Smooth muscle cell (in vitro differentiated cells): Measurements from ENCODE around the gene APCDD1L. TPM values are rescaled to one million over a fixed set of nuclear protein-coding genes. Genes with fewer than 3 reads are reported as not detected.
"Not testable (repeated sequence)": the region's sequence is repeated elsewhere in the genome, so short reads cannot be mapped to it uniquely, and the experiment has no call there.

ENCODE experiments used
- DNase-seq: peaks from one replicate; lab custom pipeline; 2025; ENCODE audit not compliant: unreplicated experiment; lab: John Stamatoyannopoulos, UW
- H2AFZ ChIP-seq: fragments of 200-600 bp; sonication (generic); 2 replicates; pipeline ENCODE4 v1.6.0; 2016; ENCODE audit warnings: antibody characterized with exemption, low read depth, mild to moderate bottlenecking
- H3F3A ChIP-seq: fragments of 200-600 bp; sonication (generic); 2 replicates; pipeline ENCODE4 v1.6.0; 2017; ENCODE audit warnings: antibody characterized with exemption, low read depth
- H3K27ac ChIP-seq: fragments of 200-600 bp; sonication (generic); 2 replicates; pipeline ENCODE4 v1.5.1; 2016; ENCODE audit warnings: low read depth, mild to moderate bottlenecking
- H3K27me3 ChIP-seq: fragments of 200-600 bp; sonication (generic); 2 replicates; pipeline ENCODE4 v1.6.1; 2016; ENCODE audit warnings: low read depth, mild to moderate bottlenecking
- H3K36me3 ChIP-seq: fragments of 200-600 bp; sonication (generic); 2 replicates; pipeline ENCODE4 v1.5.1; 2016; ENCODE audit warnings: low read depth
- H3K4me1 ChIP-seq: fragments of 200-600 bp; sonication (generic); 2 replicates; pipeline ENCODE4 v1.5.1; 2016; ENCODE audit warnings: low read depth
- H3K4me2 ChIP-seq: fragments of 200-600 bp; sonication (generic); 2 replicates; pipeline ENCODE4 v1.6.0; 2016; ENCODE audit warnings: mild to moderate bottlenecking
- H3K4me3 ChIP-seq: fragments of 200-600 bp; sonication (generic); 2 replicates; pipeline ENCODE4 v1.5.1; 2016; ENCODE audit warnings: mild to moderate bottlenecking
- H3K79me2 ChIP-seq: fragments of 200-600 bp; sonication (generic); 2 replicates; pipeline ENCODE4 v1.6.0; 2016; ENCODE audit warnings: low read depth, mild to moderate bottlenecking
- H3K9ac ChIP-seq: fragments of 200-600 bp; sonication (generic); 2 replicates; pipeline ENCODE4 v1.6.0; 2016; ENCODE audit warnings: low read depth
- H3K9me3 ChIP-seq: fragments of 200-600 bp; sonication (generic); replicated peaks from 2 replicates; pipeline ENCODE4 v1.5.1; 2016; ENCODE audit warnings: low read depth
- H4K20me1 ChIP-seq: fragments of 200-600 bp; sonication (generic); 2 replicates; pipeline ENCODE4 v1.6.0; 2016; ENCODE audit warnings: low read depth
- WGBS: methylation state at CpG from one replicate; pipeline ENCODE4 v1.1.7; 2016; ENCODE audit warnings: low lambda C conversion rate; 5-methylcytosine and 5-hydroxymethylcytosine counted together
- polyA plus RNA-seq: library from polyadenylated mRNA; unstranded; fragments of >200 nt; fragmentation: Nextera tagmentation; extraction: Ambion mirVana; gene quantifications from 2 replicates; pipeline ENCODE4 v1.2.1, GENCODE V29; 2016
- total RNA-seq: library from RNA; depleted of rRNA; stranded (reverse); fragments of >200 nt; gene quantifications from 2 replicates; pipeline ENCODE4 v1.2.3, GENCODE V29; 2014
- TF ChIP-seq, protein P1 (sequence below): fragments of 200-600 bp; sonication (generic); IDR thresholded peaks from 2 replicates; pipeline ENCODE4 v1.5.1; 2017; ENCODE audit warnings: borderline replicate concordance, mild to moderate bottlenecking, antibody characterized with exemption; ENCODE audit not compliant: insufficient read depth, poor library complexity, severe bottlenecking

Gene APCDD1L
- total and polyA plus RNA-seq, 2 experiments from 2014 or later = 9.4 to 18.3 TPM

DNA sequence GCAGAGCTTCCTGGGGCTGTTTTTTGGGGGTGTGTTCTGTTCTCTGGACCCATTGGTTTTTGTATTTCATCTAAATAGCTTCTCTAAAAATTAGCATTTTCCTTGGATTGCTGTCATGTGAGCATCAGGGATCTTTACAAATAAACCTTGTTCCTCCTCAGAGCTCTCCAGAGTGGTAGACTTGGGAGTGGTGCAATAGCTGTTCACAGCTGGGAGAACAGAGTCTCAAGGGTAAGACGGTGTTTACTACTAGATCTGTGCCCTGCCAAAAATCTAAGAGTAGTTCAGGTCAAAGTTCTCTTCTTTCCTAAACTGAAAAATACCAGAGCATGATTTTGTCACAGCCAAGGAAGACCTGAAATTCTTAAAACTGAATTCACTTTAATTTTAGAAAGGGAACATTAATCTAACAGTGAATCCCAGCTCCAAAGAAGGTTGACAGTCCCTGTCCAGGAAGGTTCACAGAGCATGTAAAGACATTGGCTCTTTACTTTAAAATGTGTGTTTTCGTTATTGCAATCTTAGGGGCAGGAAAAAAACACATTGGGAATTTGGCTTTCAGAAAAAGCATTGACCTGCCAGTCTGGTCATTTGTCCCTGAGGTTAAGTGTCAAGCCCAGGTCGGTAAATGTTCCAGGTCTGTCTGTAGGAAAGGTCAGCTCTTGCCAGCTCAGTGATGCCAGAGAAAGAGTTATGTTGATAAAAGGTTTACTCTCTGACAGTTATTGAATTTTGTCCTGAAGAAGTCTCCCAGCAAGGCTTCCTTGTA is 82.8 kb downstream of the APCDD1L start:
- 96% methylated on average over 3 of the region's 3 CpGs for WGBS
- Histone ChIP-seq H3K4me1 (no peaks in the 10 kb centered on the region), H3K27ac (no peak overlapping the region)

DNA sequence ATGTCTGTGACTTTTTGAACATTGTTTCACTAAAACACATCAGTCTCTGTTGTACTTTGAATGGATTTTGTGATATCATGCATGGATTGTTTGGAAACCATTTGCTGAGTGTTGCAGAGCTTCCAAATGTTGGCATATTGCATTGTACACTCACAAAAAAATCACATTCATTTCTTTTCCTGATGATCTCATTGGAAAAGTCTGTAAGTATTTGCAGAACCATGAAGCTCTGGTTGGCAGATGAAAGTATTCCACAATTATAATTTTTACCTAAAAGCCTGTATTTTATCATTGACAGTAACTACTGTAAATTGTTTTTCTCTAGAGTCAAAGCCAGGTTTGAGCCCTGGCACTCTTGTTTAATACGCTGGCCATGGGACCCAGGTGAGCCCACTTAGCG is 84.1 kb downstream of the APCDD1L start:
- Histone ChIP-seq H3K27me3 (no peaks in the 10 kb centered on the region), H3K4me3 (no peak overlapping the region), H2AFZ (no peak overlapping the region), H3K27ac (no peak overlapping the region), H4K20me1 (peaks cover 95% of the 10 kb centered on the region), H3K36me3 (no peaks in the 10 kb centered on the region), H3K9me3 (no peaks in the 10 kb centered on the region), H3F3A (no peaks in the 10 kb centered on the region), H3K4me2 (no peak overlapping the region), H3K9ac (no peak overlapping the region), H3K79me2 (peaks cover 73% of the 10 kb centered on the region), H3K4me1 (no peaks in the 10 kb centered on the region)
- WGBS = 98% methylated on average over 2 of the region's 2 CpGs
- TF ChIP-seq, protein P1, sequence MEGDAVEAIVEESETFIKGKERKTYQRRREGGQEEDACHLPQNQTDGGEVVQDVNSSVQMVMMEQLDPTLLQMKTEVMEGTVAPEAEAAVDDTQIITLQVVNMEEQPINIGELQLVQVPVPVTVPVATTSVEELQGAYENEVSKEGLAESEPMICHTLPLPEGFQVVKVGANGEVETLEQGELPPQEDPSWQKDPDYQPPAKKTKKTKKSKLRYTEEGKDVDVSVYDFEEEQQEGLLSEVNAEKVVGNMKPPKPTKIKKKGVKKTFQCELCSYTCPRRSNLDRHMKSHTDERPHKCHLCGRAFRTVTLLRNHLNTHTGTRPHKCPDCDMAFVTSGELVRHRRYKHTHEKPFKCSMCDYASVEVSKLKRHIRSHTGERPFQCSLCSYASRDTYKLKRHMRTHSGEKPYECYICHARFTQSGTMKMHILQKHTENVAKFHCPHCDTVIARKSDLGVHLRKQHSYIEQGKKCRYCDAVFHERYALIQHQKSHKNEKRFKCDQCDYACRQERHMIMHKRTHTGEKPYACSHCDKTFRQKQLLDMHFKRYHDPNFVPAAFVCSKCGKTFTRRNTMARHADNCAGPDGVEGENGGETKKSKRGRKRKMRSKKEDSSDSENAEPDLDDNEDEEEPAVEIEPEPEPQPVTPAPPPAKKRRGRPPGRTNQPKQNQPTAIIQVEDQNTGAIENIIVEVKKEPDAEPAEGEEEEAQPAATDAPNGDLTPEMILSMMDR = no peak
- DNase-seq = no peak

More for the DNA sequence above, 82.8 kb downstream of the APCDD1L start:
- Histone ChIP-seq H3K79me2 (peaks cover 68% of the 10 kb centered on the region), H4K20me1 (peaks cover 89% of the 10 kb centered on the region), H2AFZ (no peak overlapping the region), H3K36me3 (no peaks in the 10 kb centered on the region), H3F3A (no peaks in the 10 kb centered on the region), H3K4me2 (no peak overlapping the region), H3K27me3 (no peaks in the 10 kb centered on the region), H3K9ac (no peak overlapping the region), H3K9me3 (no peaks in the 10 kb centered on the region), H3K4me3 (no peak overlapping the region)
- TF ChIP-seq, protein P1 = no peak
- no peak for DNase-seq

DNA sequence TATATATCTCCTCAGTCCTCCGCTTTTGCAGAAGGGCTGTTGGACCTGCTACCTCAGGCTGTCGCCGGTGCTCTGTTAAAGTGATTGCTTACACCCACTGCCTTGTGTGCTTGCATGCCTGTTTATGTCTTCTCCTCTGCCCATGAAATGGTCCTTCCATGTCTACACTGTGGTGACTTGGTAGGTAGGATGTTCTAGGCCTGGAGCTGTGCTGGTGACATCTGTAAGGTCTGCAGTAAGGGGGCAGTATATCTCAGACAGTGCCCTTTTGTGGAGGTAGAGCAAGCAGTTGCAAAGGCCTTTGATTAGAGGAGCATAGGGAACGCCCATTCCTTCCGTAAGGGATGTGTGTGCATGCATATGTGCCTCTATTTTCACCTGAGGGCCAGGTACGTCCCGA is 85.9 kb downstream of the APCDD1L start:
- TF ChIP-seq, protein P1 = no peak
- 97% methylated on average over 7 of the region's 7 CpGs for WGBS
- DNase-seq = no peak

DNA sequence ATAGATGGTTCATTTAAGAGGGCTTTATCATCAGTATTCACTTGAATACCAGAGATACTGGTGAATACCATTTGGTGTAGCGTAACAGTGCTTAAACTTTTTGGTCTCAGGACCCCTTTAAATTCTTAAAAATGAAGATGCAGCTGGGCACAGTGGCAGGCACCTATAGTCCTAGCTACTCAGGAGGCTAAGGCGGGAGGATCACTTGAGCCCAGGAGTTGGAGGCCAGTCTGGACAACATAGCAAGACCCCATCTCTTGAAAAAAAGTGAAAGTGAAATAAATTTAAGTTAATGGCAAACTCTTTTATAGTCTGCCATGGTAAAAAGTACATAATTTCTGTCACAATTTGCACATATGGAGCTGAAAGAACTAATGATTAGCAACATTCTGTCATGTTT is 86.8 kb downstream of the APCDD1L start:
- WGBS = 100% methylated on average over 2 of the region's 2 CpGs
- Histone ChIP-seq H3K79me2 (peaks cover 81% of the 10 kb centered on the region), H3K27me3 (no peaks in the 10 kb centered on the region), H3K9ac (no peak overlapping the region), H3K4me2 (no peak overlapping the region), H4K20me1 (peaks cover 96% of the 10 kb centered on the region), H3F3A (no peaks in the 10 kb centered on the region), H2AFZ (no peak overlapping the region), H3K4me1 (peaks cover 14% of the 10 kb centered on the region), H3K4me3 (no peak overlapping the region), H3K9me3 (no peaks in the 10 kb centered on the region), H3K27ac (no peak overlapping the region), H3K36me3 (no peaks in the 10 kb centered on the region)
- TF ChIP-seq, protein P1 = no peak
- DNase-seq = no peak

More for the DNA sequence above, 85.9 kb downstream of the APCDD1L start:
- peaks cover 5% of the 10 kb centered on the region for H3K4me1 ChIP-seq
- H3K4me3 ChIP-seq = no peak overlapping the region
- no peaks in the 10 kb centered on the region for H3F3A ChIP-seq
- H3K9me3 ChIP-seq = no peaks in the 10 kb centered on the region
- H3K36me3 ChIP-seq = no peaks in the 10 kb centered on the region
- H2AFZ ChIP-seq = no peak overlapping the region
- no peaks in the 10 kb centered on the region for H3K27me3 ChIP-seq
- H4K20me1 ChIP-seq = peaks cover 96% of the 10 kb centered on the region
- H3K9ac ChIP-seq = no peak overlapping the region
- H3K27ac ChIP-seq = no peak overlapping the region
- no peak overlapping the region for H3K4me2 ChIP-seq
- H3K79me2 ChIP-seq = peaks cover 73% of the 10 kb centered on the region

DNA sequence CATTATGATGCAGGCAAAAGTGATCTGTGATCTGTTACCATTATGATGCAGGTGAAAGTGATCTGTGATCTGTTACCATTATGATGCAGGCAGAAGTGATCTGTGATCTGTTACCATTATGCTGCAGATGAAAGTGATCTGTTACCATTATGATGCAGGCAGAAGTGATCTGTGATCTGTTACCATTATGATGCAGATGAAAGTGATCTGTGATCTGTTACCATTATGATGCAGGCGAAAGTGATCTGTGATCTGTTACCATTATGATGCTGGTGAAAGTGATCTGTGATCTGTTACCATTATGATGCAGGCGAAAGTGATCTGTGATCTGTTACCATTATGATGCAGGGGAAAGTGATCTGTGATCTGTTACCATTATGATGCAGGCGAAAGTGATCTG is 87.6 kb downstream of the APCDD1L start:
- 98% methylated on average over 3 of the region's 3 CpGs for WGBS
- H3K9ac ChIP-seq, H2AFZ ChIP-seq, H3K4me3 ChIP-seq, H3K36me3 ChIP-seq, DNase-seq, H3F3A ChIP-seq, H3K4me2 ChIP-seq, H3K27me3 ChIP-seq, H3K9me3 ChIP-seq, H3K27ac ChIP-seq: not testable (repeated sequence)
- Histone ChIP-seq H3K79me2 (peaks cover 84% of the 10 kb centered on the region), H3K4me1 (peaks cover 15% of the 10 kb centered on the region), H4K20me1 (peaks cover 94% of the 10 kb centered on the region)
